GM13977 (cell line): ENCODE results near the gene AFF4.

Source experiments
- DNase-seq: peaks from one replicate; pipeline ENCODE4 v3.0.0; 2012; ENCODE audit warnings: low spot score
- CTCF ChIP-seq: IDR thresholded peaks from 2 replicates; pipeline ENCODE4 v1.5.1; 2012; ENCODE audit warnings: mild to moderate bottlenecking, control low read depth; ENCODE audit not compliant: insufficient read depth; ENCODE audit errors: extremely low read depth, missing control alignments
- in situ Hi-C: fragments of 300-500 bp; cut with MboI; formaldehyde crosslinking; loops from one replicate; pipeline ENCODE4 v1.12.0; 2022; ENCODE audit warnings: low sequenced_read_pairs, low pct_unique_long_range_greater_than_20kb, mixed read lengths, inconsistent platforms; ENCODE audit not compliant: unreplicated experiment

The AFF4 gene

GRCh38 chr5:132839426-132840301 lies 123.8 kb downstream of the AFF4 start:
- in situ Hi-C loops, result no loop called here
- no peak for TF ChIP-seq CTCF
- no peak for DNase-seq

GRCh38 chr5:132838516-132839282 lies 124.7 kb downstream of the AFF4 start:
- no peak for TF ChIP-seq CTCF
- no peak for DNase-seq
- in situ Hi-C loops, result no loop called here

- DNase-seq, result no peak
- in situ Hi-C loops, result no loop called here
- no peak for TF ChIP-seq CTCF
These were observed 125.6 kb downstream of the AFF4 start for GRCh38 chr5:132837868-132838267.

- TF ChIP-seq CTCF, result no peak
- in situ Hi-C loops, result no loop called here
- DNase-seq, result no peak
These were observed 126.6 kb downstream of the AFF4 start for GRCh38 chr5:132836852-132837251.

GRCh38 chr5:132834057-132834456 lies 129.4 kb downstream of the AFF4 start:
- no peak for DNase-seq
- TF ChIP-seq CTCF, result no peak
- in situ Hi-C loops, result no loop called here

- no peak for TF ChIP-seq CTCF
- in situ Hi-C loops, result no loop called here
- DNase-seq, result no peak
These were observed 130.8 kb downstream of the AFF4 start for GRCh38 chr5:132832612-132833011.
